GM12878 (cell line): ENCODE measurements around the gene NFIX. TPM values are rescaled to one million over a fixed set of nuclear protein-coding genes. Genes with fewer than 3 reads are reported as not detected.

ENCODE experiments used
- ATAC-seq: fragments of 200-7000 bp; cut with Tn5 transposase; 3 replicates; pipeline ENCODE4 v1.9.1; 2020; ENCODE audit warnings: mild to moderate bottlenecking, moderate library complexity
- BruUV-seq: library from RNA; stranded (reverse); fragments of 400-500 nt; replicated peaks from 2 replicates; lab custom pipeline; 2021; lab: Mats Ljungman, UMichigan
- CTCF ChIA-PET: fragments of 300-600 bp; sonication (Branson Sonifier 250); formaldehyde crosslinking; extraction: SDS; loops from one replicate; lab custom pipeline; 2021; ENCODE audit warnings: inconsistent platforms; lab: Yijun Ruan, JAX
- POLR2A ChIA-PET: fragments of 350-600 bp; formaldehyde crosslinking; extraction: SDS; loops from one replicate; lab custom pipeline; 2021; ENCODE audit warnings: inconsistent platforms; lab: Charles Lee
- RAD21 ChIA-PET: fragments of 300-600 bp; sonication (Branson Sonifier 250); formaldehyde crosslinking; loops from one replicate; lab custom pipeline; 2023; ENCODE audit warnings: antibody characterized with exemption; ENCODE audit not compliant: unreplicated experiment; lab: Charles Lee
- SMC1A ChIA-PET: fragments of 300-600 bp; sonication (Branson Sonifier 250); formaldehyde crosslinking; loops from one replicate; lab custom pipeline; 2023; ENCODE audit not compliant: unreplicated experiment, uncharacterized antibody; lab: Charles Lee
- DNase-seq: peaks from one replicate; pipeline ENCODE4 v3.0.0-alpha.2; 2011; ENCODE audit warnings: low read depth, low spot score
- FAIRE-seq: peaks from 3 replicates; lab custom pipeline; 2011; peaks lifted over from hg19 to GRCh38; lab: Jason Lieb, UNC
- H2AFZ ChIP-seq: 2 replicates; pipeline ENCODE4 v1.6.0; 2011; ENCODE audit warnings: low read depth, low read length, control low read depth; ENCODE audit not compliant: control insufficient read depth
- H3K27ac ChIP-seq: 2 replicates; pipeline ENCODE4 v1.5.1; 2011; ENCODE audit warnings: control low read depth; ENCODE audit not compliant: control insufficient read depth, insufficient read depth
- H3K27me3 ChIP-seq, 2 experiments: replicated peaks in 1 of 2; 2 replicates each; pipeline versions ENCODE4 v1.6.0 to v1.6.1; 2011; ENCODE audit warnings: low read length in 1 of 2; ENCODE audit not compliant: control insufficient read depth in 2 of 2, insufficient read depth in 2 of 2
- H3K36me3 ChIP-seq, 2 experiments: 2 replicates each; pipeline ENCODE4 v1.5.1; 2011; ENCODE audit warnings: low read length in 1 of 2; ENCODE audit not compliant: control insufficient read depth in 2 of 2, insufficient read depth in 2 of 2
- H3K4me1 ChIP-seq: 2 replicates; pipeline ENCODE4 v1.6.1; 2011; ENCODE audit warnings: mild to moderate bottlenecking, low read length, moderate library complexity, mixed read lengths; ENCODE audit not compliant: control insufficient read depth, insufficient read depth
- H3K4me2 ChIP-seq: 2 replicates; pipeline ENCODE4 v1.6.0; 2011; ENCODE audit warnings: control low read depth; ENCODE audit not compliant: control insufficient read depth, insufficient read depth
- H3K4me3 ChIP-seq: fragments of 200-600 bp; sonication (generic); 2 replicates; pipeline ENCODE4 v1.5.1; 2016
- H3K79me2 ChIP-seq: 2 replicates; pipeline ENCODE4 v1.6.0; 2011; ENCODE audit warnings: low read length; ENCODE audit not compliant: control insufficient read depth, insufficient read depth
- H3K9ac ChIP-seq: 2 replicates; pipeline ENCODE4 v1.8.0; 2011; ENCODE audit warnings: low read length, control low read depth, mixed read lengths; ENCODE audit not compliant: control insufficient read depth, insufficient read depth
- H3K9me3 ChIP-seq: replicated peaks from 3 replicates; pipeline ENCODE4 v1.5.1; 2011; ENCODE audit warnings: mild to moderate bottlenecking, low read length; ENCODE audit not compliant: control insufficient read depth, insufficient read depth
- H4K20me1 ChIP-seq: 2 replicates; pipeline ENCODE4 v1.6.0; 2011; ENCODE audit not compliant: control insufficient read depth, insufficient read depth
- EZH2 ChIP-seq: IDR thresholded peaks from 2 replicates; pipeline ENCODE4 v1.6.1; 2012; ENCODE audit warnings: low read depth, mild to moderate bottlenecking, control low read depth, inconsistent platforms, low read length, borderline replicate concordance; ENCODE audit not compliant: control insufficient read depth
- MAX ChIP-seq: IDR thresholded peaks from 2 replicates; pipeline ENCODE4 v1.6.1; 2012; ENCODE audit warnings: low read depth, low read length, improper control_type of control experiment
- MEF2B ChIP-seq: fragments of 450-650 bp; IDR thresholded peaks from 2 replicates; pipeline ENCODE4 v1.6.1; 2018; ENCODE audit warnings: mild to moderate bottlenecking, moderate library complexity; ENCODE audit not compliant: partially characterized antibody, poor library complexity, severe bottlenecking
- MTA2 ChIP-seq: fragments of 450-650 bp; IDR thresholded peaks from 2 replicates; pipeline ENCODE4 v1.6.1; 2016; ENCODE audit warnings: low read depth, mild to moderate bottlenecking, moderate library complexity
- MTA3 ChIP-seq: IDR thresholded peaks from 2 replicates; pipeline ENCODE4 v1.6.1; 2012; ENCODE audit warnings: low read length, inconsistent platforms, borderline replicate concordance
- NBN ChIP-seq: fragments of 450-650 bp; IDR thresholded peaks from 2 replicates; pipeline ENCODE4 v1.6.1; 2016
- NFXL1 ChIP-seq: fragments of 450-650 bp; IDR thresholded peaks from 2 replicates; pipeline ENCODE4 v1.6.1; 2017; ENCODE audit warnings: antibody characterized with exemption, mild to moderate bottlenecking, borderline replicate concordance
- NKRF ChIP-seq: fragments of 450-650 bp; conservative IDR thresholded peaks from 2 replicates; pipeline ENCODE4 v1.6.1; 2017; ENCODE audit warnings: mild to moderate bottlenecking, moderate library complexity
- NR2F1 ChIP-seq: fragments of 450-650 bp; conservative IDR thresholded peaks from 2 replicates; pipeline ENCODE4 v1.6.1; 2017; ENCODE audit warnings: mild to moderate bottlenecking
- RAD51 ChIP-seq: fragments of 450-650 bp; IDR thresholded peaks from 2 replicates; pipeline ENCODE4 v1.6.1; 2016; ENCODE audit warnings: moderate library complexity, mild to moderate bottlenecking, inconsistent platforms
- RELA ChIP-seq: fragments of 450-650 bp; IDR thresholded peaks from 2 replicates; pipeline ENCODE4 v1.8.0; 2014; ENCODE audit warnings: borderline replicate concordance; ENCODE audit not compliant: partially characterized antibody
- STAT3 ChIP-seq: IDR thresholded peaks from 2 replicates; pipeline ENCODE4 v1.6.1; 2011; ENCODE audit warnings: low read depth, low read length, improper control_type of control experiment
- ZBTB33 ChIP-seq: fragments of 450-650 bp; IDR thresholded peaks from 2 replicates; pipeline ENCODE4 v1.6.1; 2017; ENCODE audit warnings: mild to moderate bottlenecking
- ZNF24 ChIP-seq: fragments of 450-650 bp; IDR thresholded peaks from 2 replicates; pipeline ENCODE4 v1.6.1; 2017; ENCODE audit warnings: antibody characterized with exemption, mild to moderate bottlenecking
- ZNF622 ChIP-seq: fragments of 450-650 bp; IDR thresholded peaks from 2 replicates; pipeline ENCODE4 v1.6.1; 2017; ENCODE audit warnings: mild to moderate bottlenecking, inconsistent platforms
- WGBS: methylation state at CpG from one replicate; pipeline ENCODE4 v1.1.6; 2016; ENCODE audit warnings: low lambda C conversion rate; ENCODE audit not compliant: insufficient replicate concordance, insufficient coverage; ENCODE audit errors: missing lambda C conversion rate; 5-methylcytosine and 5-hydroxymethylcytosine counted together
- in situ Hi-C: fragments of 300-500 bp; cut with MboI; formaldehyde crosslinking; loops from 9 replicates; pipeline ENCODE4 v1.14.3; 2018; ENCODE audit warnings: mixed read lengths
- intact Hi-C: fragments of 100-400 bp; cut with micrococcal nuclease; formaldehyde crosslinking; loops from one replicate; pipeline ENCODE4 v1.14.2; 2022; ENCODE audit not compliant: unreplicated experiment
- polyA plus RNA-seq, 11 experiments: library from polyadenylated mRNA; depleted of rRNA in 4 of 11; unstranded in 6 of 11; stranded (reverse) in 5 of 11; fragments of >200 nt; fragmentation: Nextera tagmentation in 4 of 11; fragmentation: Illumina TruSeq in 1 of 11; extraction: Ambion mirVana in 4 of 11; extraction: Trizol in 1 of 11; gene quantifications; 1 replicate in 1 of 11; 2 replicates in 10 of 11; pipeline versions ENCODE4 v1.2.1 to v1.2.3, GENCODE V29; 2011 to 2016; ENCODE audit warnings: inconsistent platforms in 2 of 11, missing spikeins in 2 of 11, low read depth in 1 of 11
- total RNA-seq, 4 experiments: library from RNA; depleted of rRNA in 3 of 4; stranded (reverse); fragments of >200 nt in 3 of 4; fragmentation: Illumina TruSeq in 1 of 4; extraction: Trizol in 1 of 4; gene quantifications; 2 replicates each; pipeline versions ENCODE4 v1.2.1 to v1.2.3, GENCODE V29; 2013 to 2021

The NFIX gene
- total and polyA plus RNA-seq, 10 of the 15 experiments (the other 5 are each of a cell fraction or from before 2014, with no cell fraction given) = 0.02 to 2.2 (median 0.28) TPM

- H3K9me3 ChIP-seq = no peaks in the 10 kb centered on the region
- H3K9ac ChIP-seq = no peak overlapping the region
- H3K27ac ChIP-seq = no peak overlapping the region
- H3K36me3 ChIP-seq = no peaks in the 10 kb centered on the region
- intact Hi-C loops = no loop called here
- no peaks in the 10 kb centered on the region; a peak in 2 of 4 replicates for H3K27me3 ChIP-seq
- no TSS peak for BruUV-seq
- no peaks in the 10 kb centered on the region for H4K20me1 ChIP-seq
- CTCF ChIA-PET = interaction anchor here (1.6 kb wide), 1 partner anchor 117 kb away, joined by 7 read pairs; no protein-coding TSS in a partner anchor
- H3K4me1 ChIP-seq = no peaks in the 10 kb centered on the region
- no peak for TF ChIP-seq MEF2B
- TF ChIP-seq EZH2 = no peak
- TF ChIP-seq NBN = no peak
- TF ChIP-seq ZNF622 = no peak
- no peak for TF ChIP-seq MAX
- FAIRE-seq = no peak
- in situ Hi-C loops = no loop called here
- 24% methylated on average over 7 of the region's 7 CpGs for WGBS
- DNase-seq = no peak
- H3K4me2 ChIP-seq = no peak overlapping the region
- POLR2A ChIA-PET = no interaction called here
- RAD21 ChIA-PET = interaction anchor here (0.7 kb wide), 1 partner anchor 117 kb away, joined by 3 read pairs; no protein-coding TSS in a partner anchor
- no peak for ATAC-seq
- SMC1A ChIA-PET = interaction anchor here (2.0 kb wide), 1 partner anchor 22 kb away, joined by 6 read pairs; no protein-coding TSS in a partner anchor
- H3K4me3 ChIP-seq = no peak overlapping the region
- no peaks in the 10 kb centered on the region for H3K79me2 ChIP-seq
- no peak overlapping the region for H2AFZ ChIP-seq
These were observed 87.7 kb downstream of the NFIX start for GRCh38 chr19:13083008-13083404.

- Histone ChIP-seq H3K9ac (no peak overlapping the region), H3K4me3 (no peak overlapping the region), H3K4me2 (no peak overlapping the region), H3K27ac (no peak overlapping the region), H3K9me3 (no peaks in the 10 kb centered on the region), H2AFZ (no peak overlapping the region), H4K20me1 (no peaks in the 10 kb centered on the region), H3K4me1 (no peaks in the 10 kb centered on the region), H3K27me3 (no peaks in the 10 kb centered on the region; a peak in 2 of 4 replicates), H3K79me2 (no peaks in the 10 kb centered on the region), H3K36me3 (no peaks in the 10 kb centered on the region)
- in situ Hi-C loops = no loop called here
- SMC1A ChIA-PET = interaction anchor here (2.0 kb wide), 1 partner anchor 21 kb away, joined by 6 read pairs; no protein-coding TSS in a partner anchor
- no TSS peak for BruUV-seq
- ATAC-seq (no peak), FAIRE-seq (no peak), DNase-seq (no peak)
- intact Hi-C loops = no loop called here
- POLR2A ChIA-PET = no interaction called here
- WGBS = 60% methylated on average over 9 of the region's 9 CpGs
- RAD21 ChIA-PET = interaction anchor here (0.7 kb wide), 1 partner anchor 118 kb away, joined by 3 read pairs; no protein-coding TSS in a partner anchor
- CTCF ChIA-PET = interaction anchor here (1.3 to 1.6 kb wide), 2 partner anchors 22 to 118 kb away, joined by 5 to 7 read pairs; no protein-coding TSS in a partner anchor
- TF ChIP-seq NFXL1 (no peak), ZNF24 (no peak), NKRF (no peak), MTA2 (no peak), NR2F1 (no peak), RELA (no peak), ZBTB33 (no peak), MTA3 (no peak), RAD51 (no peak), STAT3 (no peak)
These were observed 88.4 kb downstream of the NFIX start for GRCh38 chr19:13083627-13084026.
